IMR-90 (cell line): Measurements from ENCODE around the gene AFMID. TPM values are rescaled to one million over a fixed set of nuclear protein-coding genes. Genes with fewer than 3 reads are reported as not detected.

ENCODE experiments used
- ATAC-seq: fragments of 200-7000 bp; cut with Tn5 transposase; 2 replicates; pipeline ENCODE4 v1.9.1; 2020; ENCODE audit warnings: low read depth, mild to moderate bottlenecking, moderate library complexity
- BruUV-seq: library from RNA; stranded (reverse); fragments of 400-500 nt; replicated peaks from 2 replicates; lab custom pipeline; 2021; lab: Mats Ljungman, UMichigan
- CTCF ChIA-PET: fragments of 300-600 bp; formaldehyde crosslinking; extraction: SDS; loops from one replicate; lab custom pipeline; 2021; ENCODE audit warnings: antibody characterized with exemption; lab: Yijun Ruan, JAX
- POLR2A ChIA-PET: fragments of 300-600 bp; sonication (Branson Sonifier 250); formaldehyde crosslinking; loops from one replicate; lab custom pipeline; 2022; ENCODE audit warnings: antibody characterized with exemption; ENCODE audit not compliant: unreplicated experiment; lab: Charles Lee
- DNase-seq: peaks from one replicate; pipeline ENCODE4 v3.0.0; 2013
- H2AFZ ChIP-seq: replicated peaks from 2 replicates; pipeline ENCODE3; 2013; ENCODE audit warnings: low read length, mild to moderate bottlenecking; ENCODE audit not compliant: poor library complexity
- H2AK5ac ChIP-seq: 2 replicates; pipeline ENCODE4 v1.6.1; 2013; ENCODE audit warnings: low read depth, low read length, inconsistent platforms
- H2AK9ac ChIP-seq: replicated peaks from 2 replicates; pipeline ENCODE3; 2013; ENCODE audit warnings: mild to moderate bottlenecking, low read depth, low read length, moderate library complexity; ENCODE audit not compliant: poor library complexity
- H2BK120ac ChIP-seq: 2 replicates; pipeline ENCODE4 v1.6.1; 2013; ENCODE audit warnings: low read depth, low read length, inconsistent platforms
- H2BK15ac ChIP-seq: 3 replicates; pipeline ENCODE4 v1.6.1; 2013; ENCODE audit warnings: low read depth, low read length, inconsistent platforms
- H2BK20ac ChIP-seq: 2 replicates; pipeline ENCODE4 v1.6.1; 2013; ENCODE audit warnings: low read depth, mild to moderate bottlenecking, inconsistent platforms, low read length, moderate library complexity
- H2BK5ac ChIP-seq: 2 replicates; pipeline ENCODE4 v1.6.1; 2013; ENCODE audit warnings: mild to moderate bottlenecking, low read depth, low read length, inconsistent platforms; ENCODE audit not compliant: poor library complexity, severe bottlenecking
- H3K14ac ChIP-seq: replicated peaks from 2 replicates; pipeline ENCODE4 v1.6.1; 2013; ENCODE audit warnings: low read depth, low read length, inconsistent platforms
- H3K18ac ChIP-seq: 2 replicates; pipeline ENCODE4 v1.6.1; 2013; ENCODE audit warnings: low read depth, low read length, control low read depth
- H3K23ac ChIP-seq: 2 replicates; pipeline ENCODE4 v1.6.1; 2013; ENCODE audit warnings: low read depth, low read length, inconsistent platforms
- H3K27ac ChIP-seq: 2 replicates; pipeline ENCODE4 v1.5.1; 2013; ENCODE audit warnings: mild to moderate bottlenecking, control low read depth, low read length; ENCODE audit not compliant: insufficient read depth
- H3K27me3 ChIP-seq: 2 replicates; pipeline ENCODE4 v1.6.1; 2013; ENCODE audit warnings: low read length; ENCODE audit not compliant: control insufficient read depth, insufficient read depth
- H3K36me3 ChIP-seq: 2 replicates; pipeline ENCODE4 v1.6.1; 2013; ENCODE audit warnings: low read length, mixed read lengths; ENCODE audit not compliant: control insufficient read depth, insufficient read depth
- H3K4ac ChIP-seq: 2 replicates; pipeline ENCODE4 v1.6.1; 2013; ENCODE audit warnings: low read depth, low read length, inconsistent platforms
- H3K4me1 ChIP-seq: 2 replicates; pipeline ENCODE4 v1.6.1; 2013; ENCODE audit warnings: low read length, mixed read lengths; ENCODE audit not compliant: control insufficient read depth, insufficient read depth
- H3K4me2 ChIP-seq: 2 replicates; pipeline ENCODE4 v1.6.1; 2013; ENCODE audit warnings: low read depth, mild to moderate bottlenecking, control low read depth, low read length, moderate library complexity
- H3K4me3 ChIP-seq: 2 replicates; pipeline ENCODE4 v1.5.1; 2013; ENCODE audit warnings: low read depth, mild to moderate bottlenecking, control low read depth, low read length, moderate library complexity; ENCODE audit not compliant: insufficient read depth
- H3K56ac ChIP-seq: 2 replicates; pipeline ENCODE4 v1.6.1; 2013; ENCODE audit warnings: low read length, inconsistent platforms; ENCODE audit not compliant: insufficient read depth; ENCODE audit errors: extremely low read depth
- H3K79me1 ChIP-seq, 2 experiments: 2 replicates each; pipeline ENCODE4 v1.6.1; 2013; ENCODE audit warnings: low read length in 2 of 2, inconsistent platforms in 1 of 2, low read depth in 1 of 2
- H3K9ac ChIP-seq: 2 replicates; pipeline ENCODE4 v1.6.1; 2013; ENCODE audit warnings: low read depth, low read length, control low read depth
- H3K9me1 ChIP-seq: 2 replicates; pipeline ENCODE4 v1.6.1; 2013; ENCODE audit warnings: low read length, inconsistent platforms; ENCODE audit not compliant: insufficient read depth
- H3K9me3 ChIP-seq: 2 replicates; pipeline ENCODE4 v1.6.1; 2013; ENCODE audit warnings: low read length; ENCODE audit not compliant: control insufficient read depth, insufficient read depth
- H4K20me1 ChIP-seq: 2 replicates; pipeline ENCODE4 v1.6.1; 2013; ENCODE audit warnings: low read length, inconsistent platforms; ENCODE audit not compliant: insufficient read depth
- H4K5ac ChIP-seq: 2 replicates; pipeline ENCODE4 v1.6.1; 2013; ENCODE audit warnings: mild to moderate bottlenecking, low read depth, low read length, control low read depth
- H4K8ac ChIP-seq, 2 experiments: 2 replicates each; pipeline ENCODE4 v1.6.1; 2013; ENCODE audit warnings: low read depth in 2 of 2, low read length in 2 of 2, control low read depth in 1 of 2, inconsistent platforms in 1 of 2
- H4K91ac ChIP-seq: 2 replicates; pipeline ENCODE4 v1.6.1; 2013; ENCODE audit warnings: low read depth, low read length, inconsistent platforms; ENCODE audit not compliant: insufficient read depth
- BHLHE40 ChIP-seq: fragments of 150-350 bp; IDR thresholded peaks from 2 replicates; pipeline ENCODE4 v1.6.1; 2016; ENCODE audit warnings: mild to moderate bottlenecking, low read depth, low read length
- CEBPB ChIP-seq: IDR thresholded peaks from 2 replicates; pipeline ENCODE4 v1.6.1; 2012; ENCODE audit warnings: low read depth, low read length, improper control_type of control experiment
- CHD1 ChIP-seq: IDR thresholded peaks from 2 replicates; pipeline ENCODE4 v1.6.1; 2012; ENCODE audit warnings: low read depth, low read length, improper control_type of control experiment
- MXI1 ChIP-seq: IDR thresholded peaks from 2 replicates; pipeline ENCODE4 v1.6.1; 2012; ENCODE audit warnings: low read depth, mild to moderate bottlenecking, low read length, moderate library complexity, borderline replicate concordance
- NFE2L2 ChIP-seq: fragments of 150-350 bp; IDR thresholded peaks from 2 replicates; pipeline ENCODE4 v1.6.1; 2016; ENCODE audit warnings: low read depth, mild to moderate bottlenecking, low read length
- RFX5 ChIP-seq: IDR thresholded peaks from 2 replicates; pipeline ENCODE4 v1.8.0; 2012; ENCODE audit warnings: low read depth, mild to moderate bottlenecking, low read length, moderate library complexity
- WGBS, 2 experiments: methylation state at CpG; one replicate each; pipeline versions ENCODE4 v1.1.5 to v1.1.7; 2013; ENCODE audit warnings: missing lambda C conversion rate in 2 of 2; ENCODE audit not compliant: insufficient read length in 1 of 2; ENCODE audit errors: extremely low coverage in 2 of 2; 5-methylcytosine and 5-hydroxymethylcytosine counted together
- dilution Hi-C: fragments of 300-500 bp; cut with HindIII; formaldehyde crosslinking; loops from one replicate; pipeline ENCODE4 v1.14.3; 2018; ENCODE audit warnings: low sequenced_read_pairs; ENCODE audit not compliant: unreplicated experiment
- in situ Hi-C: fragments of 300-500 bp; cut with MboI; formaldehyde crosslinking; loops from 3 replicates; pipeline ENCODE4 v1.14.3; 2019; ENCODE audit warnings: low sequenced_read_pairs, inconsistent platforms, mixed read lengths
- intact Hi-C: fragments of 100-400 bp; cut with micrococcal nuclease; formaldehyde crosslinking; loops from 2 replicates; pipeline ENCODE4 v1.10.0; 2022
- polyA plus RNA-seq, 3 experiments: library from polyadenylated mRNA; depleted of rRNA; stranded (reverse); fragments of >200 nt; gene quantifications; 2 replicates each; pipeline ENCODE4 v1.2.3, GENCODE V29; 2012; ENCODE audit warnings: low replicate concordance in 1 of 3
- total RNA-seq: library from RNA; depleted of rRNA; stranded (reverse); fragments of >200 nt; gene quantifications from 2 replicates; pipeline ENCODE4 v1.2.3, GENCODE V29; 2012
- TF ChIP-seq, protein P1 (sequence below): fragments of 150-350 bp; IDR thresholded peaks from 2 replicates; pipeline ENCODE4 v1.6.1; 2017; ENCODE audit warnings: mild to moderate bottlenecking, antibody characterized with exemption, low read length, low read depth

Gene AFMID
- total and polyA plus RNA-seq, 2 of the 4 experiments (the other 2 are of a cell fraction) = 41.0 to 65.1 TPM

DNA sequence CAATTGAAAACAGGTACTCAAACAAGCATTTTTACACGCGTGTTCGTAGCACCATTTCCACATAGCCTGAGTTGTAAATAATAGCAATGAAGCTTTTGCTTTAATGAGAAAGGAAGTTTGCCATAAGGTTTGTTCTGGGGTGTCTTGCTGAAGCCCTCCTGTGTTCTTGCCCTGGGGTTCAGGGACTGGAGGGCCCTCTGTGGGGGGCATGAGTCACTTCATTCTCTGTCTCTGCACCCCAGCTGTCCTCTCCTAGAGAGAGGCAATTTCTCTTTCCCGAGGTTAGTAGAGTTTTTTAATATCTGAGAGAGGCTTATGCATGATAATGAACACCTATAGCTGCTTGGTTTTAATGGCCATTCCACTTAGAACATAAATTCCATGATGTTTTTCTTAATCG, 9.6 kb downstream of the AFMID start:
- Histone ChIP-seq H3K27ac (no peak overlapping the region), H3K4me3 (no peak overlapping the region), H4K8ac (no peak overlapping the region), H2BK20ac (no peak overlapping the region), H3K56ac (no peak overlapping the region), H3K4me2 (no peak overlapping the region), H3K4me1 (no peaks in the 10 kb centered on the region), H4K91ac (no peak overlapping the region), H4K20me1 (no peaks in the 10 kb centered on the region), H3K14ac (no peak overlapping the region), H2AK5ac (no peak overlapping the region), H3K9me3 (no peaks in the 10 kb centered on the region), H3K23ac (no peak overlapping the region), H2BK120ac (no peak overlapping the region), H2BK5ac (no peak overlapping the region), H2AK9ac (no peak overlapping the region), H2AFZ (no peak overlapping the region), H3K79me1 (peaks cover 0 to 3% of the 10 kb centered on the region in 2 experiments; a peak in 1 of 4 replicates), H2BK15ac (no peak overlapping the region), H4K5ac (no peak overlapping the region), H3K27me3 (no peaks in the 10 kb centered on the region), H3K9ac (no peak overlapping the region), H3K36me3 (peaks cover 7% of the 10 kb centered on the region), H3K18ac (no peak overlapping the region), H3K4ac (no peak overlapping the region), H3K9me1 (peaks cover 7% of the 10 kb centered on the region)
- ChIA-PET CTCF (no interaction called here), POLR2A (no interaction called here)
- no peak for DNase-seq
- WGBS, 2 experiments = no CpG with 5 or more reads among the region's 5 CpGs
- intact Hi-C loops = no loop called here
- no peak for TF ChIP-seq CEBPB
- TF ChIP-seq CHD1 = no peak
- no peak for TF ChIP-seq BHLHE40
- TF ChIP-seq, protein P1, sequence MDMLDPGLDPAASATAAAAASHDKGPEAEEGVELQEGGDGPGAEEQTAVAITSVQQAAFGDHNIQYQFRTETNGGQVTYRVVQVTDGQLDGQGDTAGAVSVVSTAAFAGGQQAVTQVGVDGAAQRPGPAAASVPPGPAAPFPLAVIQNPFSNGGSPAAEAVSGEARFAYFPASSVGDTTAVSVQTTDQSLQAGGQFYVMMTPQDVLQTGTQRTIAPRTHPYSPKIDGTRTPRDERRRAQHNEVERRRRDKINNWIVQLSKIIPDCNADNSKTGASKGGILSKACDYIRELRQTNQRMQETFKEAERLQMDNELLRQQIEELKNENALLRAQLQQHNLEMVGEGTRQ = no peak
- TF ChIP-seq MXI1 = no peak
- TF ChIP-seq RFX5 = no peak
- TF ChIP-seq NFE2L2 = no peak
- in situ Hi-C loops = no loop called here
- no TSS peak for BruUV-seq
- no peak for ATAC-seq
- dilution Hi-C loops = no loop called here
